ENCODE data around the gene ZSCAN18.

DNA sequence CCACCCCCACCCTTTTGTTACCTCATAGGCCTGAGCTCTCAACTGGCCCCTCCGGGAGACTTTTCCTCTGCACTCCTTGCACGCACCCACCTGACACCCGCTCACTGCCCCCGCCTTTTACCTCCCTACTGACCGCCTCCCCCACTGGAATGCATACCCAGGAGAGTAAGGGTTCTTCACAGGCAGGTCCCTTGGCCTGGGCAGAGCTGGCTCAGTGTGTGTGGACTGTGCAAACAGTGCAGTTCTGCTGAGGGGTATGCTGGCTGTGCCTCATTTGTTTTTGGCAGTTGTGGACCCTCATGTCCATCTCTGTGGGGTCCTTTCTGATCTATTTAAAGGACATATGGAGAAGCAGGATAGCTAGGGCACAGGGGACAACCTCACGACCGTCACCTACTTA lies 5.0 kb downstream of the ZSCAN18 start:
- TF ChIP-seq, protein P1, sequence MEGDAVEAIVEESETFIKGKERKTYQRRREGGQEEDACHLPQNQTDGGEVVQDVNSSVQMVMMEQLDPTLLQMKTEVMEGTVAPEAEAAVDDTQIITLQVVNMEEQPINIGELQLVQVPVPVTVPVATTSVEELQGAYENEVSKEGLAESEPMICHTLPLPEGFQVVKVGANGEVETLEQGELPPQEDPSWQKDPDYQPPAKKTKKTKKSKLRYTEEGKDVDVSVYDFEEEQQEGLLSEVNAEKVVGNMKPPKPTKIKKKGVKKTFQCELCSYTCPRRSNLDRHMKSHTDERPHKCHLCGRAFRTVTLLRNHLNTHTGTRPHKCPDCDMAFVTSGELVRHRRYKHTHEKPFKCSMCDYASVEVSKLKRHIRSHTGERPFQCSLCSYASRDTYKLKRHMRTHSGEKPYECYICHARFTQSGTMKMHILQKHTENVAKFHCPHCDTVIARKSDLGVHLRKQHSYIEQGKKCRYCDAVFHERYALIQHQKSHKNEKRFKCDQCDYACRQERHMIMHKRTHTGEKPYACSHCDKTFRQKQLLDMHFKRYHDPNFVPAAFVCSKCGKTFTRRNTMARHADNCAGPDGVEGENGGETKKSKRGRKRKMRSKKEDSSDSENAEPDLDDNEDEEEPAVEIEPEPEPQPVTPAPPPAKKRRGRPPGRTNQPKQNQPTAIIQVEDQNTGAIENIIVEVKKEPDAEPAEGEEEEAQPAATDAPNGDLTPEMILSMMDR (IDR thresholded peaks at IDR 0.05), result no peak
- no peak for TF ChIP-seq POLR2A (IDR thresholded peaks at IDR 0.05)

Data from esophagus squamous epithelium (tissue), 4 donors.